Mucosa of descending colon (tissue), 3 donors: ENCODE measurements around the gene SH3BGR. TPM values are rescaled to one million over a fixed set of nuclear protein-coding genes. Genes with fewer than 3 reads are reported as not detected.

Experiments
- ATAC-seq: fragments of 200-7000 bp; cut with Tn5 transposase; one replicate; pipeline ENCODE4 v1.9.1; 2020; ENCODE audit warnings: mild to moderate bottlenecking, moderate library complexity
- DNase-seq, 3 donors: peaks; one replicate each; pipeline ENCODE4 v3.0.0-alpha.2; 2020
- H3K36me3 ChIP-seq: fragments of 200-600 bp; one replicate; pipeline ENCODE4 v1.8.0; 2021; ENCODE audit warnings: low read depth, mild to moderate bottlenecking
- H3K4me1 ChIP-seq: fragments of 200-600 bp; one replicate; pipeline ENCODE4 v1.8.0; 2021; ENCODE audit warnings: low read depth, mild to moderate bottlenecking
- H3K4me3 ChIP-seq: fragments of 200-600 bp; one replicate; pipeline ENCODE4 v1.8.0; 2021; ENCODE audit warnings: mild to moderate bottlenecking
- H3K9me3 ChIP-seq: fragments of 200-600 bp; one replicate; pipeline ENCODE4 v1.8.0; 2021; ENCODE audit warnings: mild to moderate bottlenecking
- intact Hi-C, 2 donors: fragments of 100-400 bp; cut with DNase I in 1 of 2; cut with micrococcal nuclease in 1 of 2; formaldehyde crosslinking; loops; one replicate each; pipeline versions ENCODE4 v1.11.0 to v1.11.1; 2022; cut with DNase I, micrococcal nuclease
- total RNA-seq, 3 donors: library from RNA; stranded (reverse); fragmentation: NEBNext Ultra II Directional in 2 of 3; extraction: Animal tissue kit (Norgen Biotek cat#: 25700) in 2 of 3; gene quantifications; one replicate each; pipeline versions ENCODE4 v1.2.1 to v1.2.4, GENCODE V29; 2021 to 2023
- TF ChIP-seq, protein P1 (sequence below): fragments of 200-600 bp; IDR thresholded peaks from one replicate; pipeline ENCODE4 v1.8.0; 2022; ENCODE audit warnings: antibody characterized with exemption, mild to moderate bottlenecking
- donor health status: DM: no; HTN: no; CAD: no; lungs with moderate emphysema.
- donor health status: DM: no; HTN: no; CAD: no.
- donor health status: DM: no; HTN: yes; CAD: no.

Gene SH3BGR
- total RNA-seq, 3 donors from 2014 or later = 2.2 to 19.7 (median 5.0) TPM

- ATAC-seq = no peak
- TF ChIP-seq, protein P1, sequence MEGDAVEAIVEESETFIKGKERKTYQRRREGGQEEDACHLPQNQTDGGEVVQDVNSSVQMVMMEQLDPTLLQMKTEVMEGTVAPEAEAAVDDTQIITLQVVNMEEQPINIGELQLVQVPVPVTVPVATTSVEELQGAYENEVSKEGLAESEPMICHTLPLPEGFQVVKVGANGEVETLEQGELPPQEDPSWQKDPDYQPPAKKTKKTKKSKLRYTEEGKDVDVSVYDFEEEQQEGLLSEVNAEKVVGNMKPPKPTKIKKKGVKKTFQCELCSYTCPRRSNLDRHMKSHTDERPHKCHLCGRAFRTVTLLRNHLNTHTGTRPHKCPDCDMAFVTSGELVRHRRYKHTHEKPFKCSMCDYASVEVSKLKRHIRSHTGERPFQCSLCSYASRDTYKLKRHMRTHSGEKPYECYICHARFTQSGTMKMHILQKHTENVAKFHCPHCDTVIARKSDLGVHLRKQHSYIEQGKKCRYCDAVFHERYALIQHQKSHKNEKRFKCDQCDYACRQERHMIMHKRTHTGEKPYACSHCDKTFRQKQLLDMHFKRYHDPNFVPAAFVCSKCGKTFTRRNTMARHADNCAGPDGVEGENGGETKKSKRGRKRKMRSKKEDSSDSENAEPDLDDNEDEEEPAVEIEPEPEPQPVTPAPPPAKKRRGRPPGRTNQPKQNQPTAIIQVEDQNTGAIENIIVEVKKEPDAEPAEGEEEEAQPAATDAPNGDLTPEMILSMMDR = no peak
- intact Hi-C loops = no loop called here
- Histone ChIP-seq H3K36me3 (no peaks in the 10 kb centered on the region), H3K9me3 (no peaks in the 10 kb centered on the region), H3K4me1 (peaks cover 6% of the 10 kb centered on the region), H3K4me3 (no peak overlapping the region)
- peak in 1 of 3 donors; percentile 17 for DNase-seq
Observed at GRCh38 chr21:39444421-39445180, 7.2 kb upstream of the SH3BGR start.

DNA sequence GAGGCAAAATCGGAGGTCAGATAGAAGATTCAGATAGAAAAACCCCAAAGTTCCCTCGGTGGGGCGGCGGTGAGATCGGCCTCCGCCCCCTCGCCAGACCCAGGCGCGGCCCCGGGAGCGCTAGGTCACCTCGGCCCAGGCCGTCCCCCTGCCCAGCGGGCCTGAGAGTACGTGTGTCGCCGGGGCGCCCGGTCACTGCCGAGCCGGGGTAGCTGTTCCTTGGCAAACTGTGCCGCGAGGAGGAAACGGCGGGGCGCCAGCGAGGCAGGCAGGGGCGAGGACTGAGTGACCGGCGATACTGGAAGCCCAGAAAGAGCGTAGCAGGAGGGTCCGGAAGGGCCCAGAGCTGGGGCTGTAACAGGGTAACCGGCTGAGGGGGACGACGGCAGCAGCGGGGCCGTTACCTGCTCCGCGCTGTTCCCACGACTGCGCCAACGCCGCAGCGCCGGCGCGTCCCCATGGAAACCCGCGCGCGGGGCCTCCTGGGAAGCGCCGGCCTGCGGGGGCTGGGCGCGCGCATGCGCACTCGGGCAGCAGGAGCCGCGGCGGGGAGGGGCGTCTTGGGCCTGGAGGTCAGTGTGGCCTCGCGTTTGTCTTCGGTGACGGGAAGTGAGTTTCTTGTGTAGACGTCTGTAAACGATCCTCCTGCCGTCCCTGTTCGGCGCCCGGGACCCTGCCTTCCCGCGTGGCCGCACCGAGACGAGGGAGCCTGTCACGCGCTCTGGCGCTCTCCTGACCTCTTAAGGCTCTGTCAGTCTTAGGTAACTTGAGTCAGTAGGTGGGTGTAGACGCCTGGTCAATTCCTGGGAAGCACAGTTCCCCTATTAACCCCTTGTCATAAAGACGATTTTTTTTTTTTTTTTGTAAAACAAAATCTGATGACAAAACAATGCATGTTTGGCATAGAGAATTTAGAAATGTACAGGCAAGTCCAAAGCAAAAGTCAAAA lies 6.2 kb upstream of the SH3BGR start, which contains the start of gene LCA5L:
LCA5L (minus strand) TSS at position 458 of the 949 bp plus-strand sequence. CDS start 17,285 bp downstream, outside the sequence.
- peak within 1 kb of the TSS; percentile 50 for H3K4me3 ChIP-seq
- H3K4me1 ChIP-seq = peaks cover 6% of the 10 kb centered on the region
- intact Hi-C loops = no loop called here
- no peaks in the 10 kb centered on the region for H3K36me3 ChIP-seq
- TF ChIP-seq, protein P1 = no peak
- no peaks in the 10 kb centered on the region for H3K9me3 ChIP-seq
- ATAC-seq = peak; percentile 98
- DNase-seq = peak; percentile 89 to 96 (median 93)

- intact Hi-C loops = no loop called here
- Histone ChIP-seq H3K4me1 (peaks cover 6% of the 10 kb centered on the region), H3K36me3 (no peaks in the 10 kb centered on the region), H3K4me3 (no peak overlapping the region), H3K9me3 (no peaks in the 10 kb centered on the region)
- no peak for DNase-seq
- TF ChIP-seq, protein P1 = no peak
- ATAC-seq = no peak
Observed at GRCh38 chr21:39447264-39447663, 4.5 kb upstream of the SH3BGR start.

DNA sequence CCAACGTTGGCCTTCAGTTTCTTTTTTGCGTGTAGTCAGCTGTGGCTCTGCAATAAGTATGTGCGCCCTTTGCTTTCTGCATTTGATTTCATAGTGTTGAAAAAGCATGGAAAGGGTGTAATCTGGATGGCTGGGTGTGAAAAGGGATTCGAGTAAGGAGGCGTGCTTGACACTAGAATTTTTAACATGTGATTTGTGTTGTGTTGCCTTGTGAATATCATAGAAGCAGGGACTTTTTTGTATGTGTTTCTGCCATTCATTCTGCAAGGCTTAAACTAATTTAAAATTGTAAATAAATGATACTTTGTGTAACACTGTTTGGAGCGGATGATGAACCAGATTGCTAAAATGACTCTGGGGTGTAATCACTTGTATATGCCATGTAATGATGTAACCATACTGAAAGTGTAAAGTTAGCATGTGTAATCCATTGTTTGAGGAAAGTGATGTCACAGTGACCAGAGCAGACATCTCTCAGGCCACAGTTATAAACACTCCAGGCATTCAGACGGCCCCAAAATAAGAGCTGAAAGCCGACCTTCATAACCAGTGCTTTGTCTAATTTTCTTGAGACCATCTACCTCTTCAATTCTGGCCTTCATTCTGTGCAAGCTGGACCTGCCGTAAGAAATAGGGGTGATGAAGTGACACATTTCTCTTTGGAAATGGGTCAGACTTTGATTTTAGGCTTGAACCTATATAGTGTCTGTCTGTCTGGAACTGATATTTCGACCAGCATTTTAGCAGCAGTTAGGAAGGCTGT lies 618 bp downstream of the SH3BGR start:
- DNase-seq (no peak), ATAC-seq (no peak)
- Histone ChIP-seq H3K4me1 (no peaks in the 10 kb centered on the region), H3K4me3 (no peak overlapping the region), H3K9me3 (no peaks in the 10 kb centered on the region), H3K36me3 (no peaks in the 10 kb centered on the region)
- intact Hi-C loops = no loop called here
- TF ChIP-seq, protein P1 = no peak

- no peaks in the 10 kb centered on the region for H3K4me1 ChIP-seq
- DNase-seq (no peak), ATAC-seq (no peak)
- H3K9me3 ChIP-seq = no peaks in the 10 kb centered on the region
- H3K4me3 ChIP-seq = no peak overlapping the region
- intact Hi-C loops = no loop called here
- TF ChIP-seq, protein P1 = no peak
- no peaks in the 10 kb centered on the region for H3K36me3 ChIP-seq
Observed at GRCh38 chr21:39452970-39453342, 1.2 kb downstream of the SH3BGR start.
